HCEC 1CT (cell line): ENCODE results near the gene GNG5.
A peak's percentile ranks its signal among the peaks of the same experiment; 100 is the strongest.
"Not testable (repeated sequence)": the region's sequence is repeated elsewhere in the genome, so short reads cannot be mapped to it uniquely, and the experiment has no call there.

Experiments
- DNase-seq: peaks from one replicate; pipeline ENCODE4 v3.0.0-alpha.2; 2017

GNG5 gene

DNA sequence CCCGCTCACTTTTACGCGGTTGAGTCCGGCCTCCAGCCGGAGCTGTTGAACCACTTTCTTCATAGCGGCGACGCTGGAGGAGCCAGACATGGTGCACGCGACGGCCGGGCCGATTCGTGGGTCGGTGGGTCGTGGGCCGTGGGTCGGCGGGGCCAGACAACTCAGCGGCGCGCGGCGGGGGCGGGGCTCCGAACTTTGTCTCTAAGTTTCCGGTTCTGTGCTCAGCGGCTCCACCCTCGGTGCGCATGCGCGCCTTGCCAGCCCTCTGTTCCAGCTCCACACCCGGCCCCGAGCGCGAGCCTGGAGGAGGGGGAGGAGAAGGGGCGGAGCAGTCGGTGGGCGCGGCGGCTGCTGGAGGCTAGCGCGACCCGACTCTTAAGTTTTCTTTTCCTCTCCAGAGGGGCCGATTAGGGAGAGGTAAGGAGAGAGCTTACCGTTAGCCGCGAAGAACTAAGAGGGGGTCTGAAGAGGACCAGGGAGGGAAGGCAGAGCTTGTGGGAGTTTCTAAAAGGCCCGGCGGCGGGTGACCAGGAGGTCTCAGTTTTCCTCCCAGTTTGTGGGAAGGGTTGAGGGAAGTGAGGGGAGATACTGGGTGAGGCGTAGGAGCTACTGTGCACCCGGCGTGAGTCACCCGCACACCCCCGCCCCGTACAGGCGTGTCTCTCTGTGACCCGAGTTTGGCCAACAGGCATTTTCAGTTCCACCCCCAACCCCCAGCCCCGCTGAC, at the start of gene GNG5, which contains the start of gene SPATA1:
GNG5 (minus strand) TSS at position 580 of the 727 bp plus-strand sequence; CDS start at position 90, 490 bp downstream.
SPATA1 (plus strand) TSS at position 385 of the 727 bp plus-strand sequence. CDS start 9,974 bp downstream, outside the sequence.
- DNase-seq, result peak; percentile 95

DNA sequence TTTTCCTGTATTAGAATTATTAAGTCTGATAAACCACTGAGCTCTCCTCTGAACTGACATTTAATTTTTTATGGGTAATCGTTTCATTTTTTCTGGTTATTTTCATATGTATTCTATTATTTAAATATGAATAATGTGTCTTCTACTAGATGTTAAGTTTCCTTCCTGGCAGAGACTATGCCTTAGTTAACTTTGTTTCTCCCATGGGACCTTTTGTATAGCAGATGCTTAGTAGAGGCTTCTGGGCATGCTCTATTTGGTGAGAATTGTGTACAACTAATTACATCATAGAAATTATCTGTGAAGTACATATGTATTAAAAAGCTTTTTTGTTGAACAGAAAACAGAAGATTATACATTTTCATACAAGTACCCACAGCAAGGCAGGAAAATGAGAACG, 44.4 kb upstream of the GNG5 start:
- no peak for DNase-seq

DNA sequence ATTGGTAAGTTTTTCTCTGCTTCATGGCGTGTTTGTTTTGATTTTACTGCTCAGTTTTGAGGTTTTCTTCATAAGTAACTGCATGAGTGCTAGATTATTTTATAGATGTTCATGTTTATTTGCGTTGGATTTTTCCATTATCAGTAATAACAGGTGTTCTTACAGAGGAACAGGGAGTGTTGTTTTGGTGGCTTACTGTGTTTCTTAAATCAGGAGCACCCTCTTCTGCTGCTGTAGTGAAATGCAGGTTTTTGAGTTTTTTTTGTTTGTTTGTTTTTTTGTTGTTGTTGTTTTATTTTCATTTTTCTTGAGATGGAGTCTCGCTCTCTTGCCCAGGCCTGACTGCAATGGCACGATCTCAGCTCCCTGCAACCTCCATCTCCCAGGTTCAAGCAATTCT, 35.3 kb upstream of the GNG5 start:
- DNase-seq, result peak; percentile 12

DNA sequence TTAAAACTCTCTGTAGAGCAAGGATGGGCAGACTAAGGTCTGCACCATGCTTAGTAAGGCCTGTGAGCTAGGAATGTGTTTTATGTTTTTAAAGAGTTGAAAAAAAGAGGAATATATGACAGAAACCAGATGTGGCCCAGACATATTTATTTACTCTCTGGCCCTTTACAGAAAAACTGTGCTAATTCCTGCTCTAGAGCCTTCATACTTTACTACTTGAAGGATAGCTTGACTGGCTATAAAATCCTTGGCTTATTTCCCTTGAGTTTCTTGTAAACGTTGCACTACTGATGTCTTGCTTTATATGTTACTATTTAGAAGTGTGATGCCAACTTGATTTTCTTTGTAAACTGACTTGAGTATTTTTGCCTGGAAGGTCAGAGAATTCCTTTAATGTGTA, 34.4 kb upstream of the GNG5 start:
- no peak for DNase-seq

DNA sequence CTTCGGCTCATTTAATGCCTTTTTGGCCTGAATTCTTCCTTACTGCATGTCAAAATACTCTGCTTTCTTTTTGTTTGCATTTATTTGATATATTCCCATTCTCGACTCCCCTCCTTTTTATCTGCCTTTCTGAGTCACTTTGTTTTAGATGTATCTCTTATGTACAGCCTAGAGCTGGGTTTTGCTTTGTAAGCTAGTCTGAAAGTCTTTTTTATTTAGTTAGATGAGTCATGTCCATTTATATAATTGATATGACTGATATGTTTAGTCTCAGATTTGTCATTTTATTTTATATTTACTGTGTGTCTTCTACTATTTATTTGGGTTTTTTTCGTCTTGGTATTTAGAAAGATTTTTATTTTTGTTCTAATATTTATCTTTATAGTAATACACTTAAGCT, 33.6 kb upstream of the GNG5 start:
- DNase-seq, result no peak

DNA sequence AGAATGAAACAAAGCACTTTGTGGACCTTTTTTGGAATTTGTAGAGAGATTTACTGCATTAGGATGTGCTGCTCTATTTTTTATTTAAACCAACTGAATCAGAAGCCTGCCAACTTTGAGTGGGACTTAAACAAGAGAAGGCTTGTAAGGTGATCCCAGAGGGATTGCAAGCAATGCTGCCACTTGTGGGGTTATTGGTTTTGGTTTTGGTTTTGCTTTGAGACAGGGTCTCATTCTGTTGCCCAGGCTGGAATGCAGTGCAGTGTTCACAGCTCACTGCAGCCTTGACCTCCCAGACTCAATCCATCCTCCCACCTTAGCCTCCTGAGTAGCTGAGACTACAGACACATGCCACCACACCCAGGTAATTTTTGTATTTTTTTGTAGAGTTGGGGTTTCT, 32.2 kb upstream of the GNG5 start:
- no peak for DNase-seq

DNA sequence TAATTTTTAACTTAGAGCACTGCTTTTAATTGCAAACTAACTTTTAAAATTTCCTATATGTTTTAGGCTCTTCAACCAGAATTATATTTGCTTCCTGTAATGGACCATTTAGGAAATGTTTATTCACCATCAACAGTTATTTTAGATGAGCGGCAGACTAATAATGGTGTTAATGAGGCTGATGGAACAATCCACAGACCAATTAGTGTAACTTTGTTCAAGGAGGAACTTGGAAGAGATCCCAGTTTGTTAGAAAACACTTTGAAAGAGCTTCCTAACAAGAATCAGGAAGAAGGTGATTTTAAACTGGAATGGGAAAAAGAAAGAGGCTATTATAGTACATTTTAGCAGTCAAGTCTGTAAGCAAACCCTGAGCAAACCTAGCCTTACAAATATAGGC, 19.4 kb upstream of the GNG5 start:
- no peak for DNase-seq

DNA sequence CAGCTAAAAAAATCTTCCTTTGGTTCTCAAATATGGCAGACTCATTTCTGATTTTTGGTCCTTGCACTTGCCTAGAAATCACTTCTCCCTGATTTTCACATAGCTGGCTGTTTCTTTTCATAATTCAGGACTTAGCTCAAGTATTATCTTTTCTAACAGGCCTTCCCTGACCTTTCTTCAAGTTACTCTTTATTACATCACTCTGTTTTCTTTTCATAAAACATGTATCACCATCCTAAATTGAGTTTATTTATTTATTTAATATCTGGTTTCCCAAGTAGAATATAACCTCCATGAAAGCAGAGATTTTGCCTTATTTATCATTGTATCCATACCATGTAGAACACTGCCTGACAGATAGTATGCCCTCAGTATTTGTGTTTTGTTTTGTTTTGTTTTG, 18.2 kb upstream of the GNG5 start:
- DNase-seq, result no peak

DNA sequence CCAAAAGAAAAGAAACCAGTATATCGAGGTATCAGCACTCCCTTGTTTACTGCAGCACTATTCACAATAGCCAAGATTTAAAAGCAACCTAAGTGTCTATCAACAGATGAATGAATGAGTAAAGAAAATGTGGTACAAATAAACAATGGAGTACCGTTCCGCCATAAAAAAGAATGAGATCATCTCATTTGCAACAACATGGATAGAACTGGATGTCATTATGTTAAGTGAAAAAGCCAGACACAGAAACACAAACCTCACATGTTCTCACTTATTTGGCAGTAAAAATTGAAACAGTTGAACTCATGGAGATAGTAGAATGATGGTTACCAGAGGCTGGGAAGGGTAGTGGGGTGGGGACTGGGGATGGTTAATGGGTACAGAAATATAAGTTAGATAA, 4.3 kb upstream of the GNG5 start:
- no peak for DNase-seq

DNA sequence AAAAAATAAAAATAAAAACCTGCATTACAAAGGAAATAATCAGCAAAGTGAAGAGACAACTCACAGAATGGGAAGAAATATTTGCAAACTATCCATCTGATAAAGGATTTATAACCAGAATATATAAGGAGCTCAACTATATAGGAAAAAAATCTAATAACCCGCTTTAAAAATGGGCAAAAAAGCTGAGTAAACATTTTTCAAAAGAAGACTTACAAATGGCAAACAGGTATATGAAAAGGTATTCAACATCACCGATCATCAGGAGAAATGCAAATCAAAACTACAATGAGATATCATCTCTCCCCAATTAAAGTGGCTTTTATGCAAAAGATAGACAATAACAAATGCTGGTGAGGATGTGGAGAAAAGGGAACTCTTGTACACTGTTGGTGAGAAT, 3.8 kb upstream of the GNG5 start:
- no peak for DNase-seq

DNA sequence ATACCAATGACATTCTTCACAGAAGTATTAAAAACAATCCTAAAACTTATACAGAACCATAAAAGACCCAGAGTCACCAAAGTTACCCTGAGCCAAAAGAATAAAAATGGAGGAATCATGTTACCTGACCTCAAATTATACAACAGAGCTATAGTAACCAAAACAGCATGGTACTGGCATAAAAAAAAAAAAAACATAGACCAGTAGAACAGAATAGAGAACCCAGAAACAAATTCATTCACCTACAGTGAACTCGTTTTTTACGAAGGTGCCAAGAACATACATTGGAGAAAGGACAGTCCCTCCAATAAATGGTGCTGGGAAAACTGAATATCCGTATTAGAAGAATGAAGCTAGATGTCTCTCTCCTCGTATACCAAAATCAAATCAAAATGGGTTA, 2.6 kb upstream of the GNG5 start:
- no peak for DNase-seq

DNA sequence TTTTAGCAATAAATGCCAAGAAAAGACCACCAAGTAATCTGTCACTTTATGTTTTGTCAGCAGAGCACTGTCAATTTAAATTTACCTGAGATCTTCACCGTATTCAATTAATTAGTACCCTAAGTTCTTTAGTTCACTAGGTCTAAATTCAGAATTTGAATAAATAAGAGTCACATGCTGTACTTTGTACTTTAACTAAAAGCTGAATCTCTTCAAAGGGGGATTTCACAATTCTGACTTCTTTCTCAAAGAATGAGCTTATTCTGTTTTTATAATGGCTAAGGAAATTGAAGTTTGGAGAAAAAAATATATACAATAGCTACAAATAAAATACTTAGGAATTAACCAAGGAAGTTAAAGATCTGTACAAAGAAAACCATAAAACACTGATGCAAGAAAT, 2.1 kb upstream of the GNG5 start:
- no peak for DNase-seq

DNA sequence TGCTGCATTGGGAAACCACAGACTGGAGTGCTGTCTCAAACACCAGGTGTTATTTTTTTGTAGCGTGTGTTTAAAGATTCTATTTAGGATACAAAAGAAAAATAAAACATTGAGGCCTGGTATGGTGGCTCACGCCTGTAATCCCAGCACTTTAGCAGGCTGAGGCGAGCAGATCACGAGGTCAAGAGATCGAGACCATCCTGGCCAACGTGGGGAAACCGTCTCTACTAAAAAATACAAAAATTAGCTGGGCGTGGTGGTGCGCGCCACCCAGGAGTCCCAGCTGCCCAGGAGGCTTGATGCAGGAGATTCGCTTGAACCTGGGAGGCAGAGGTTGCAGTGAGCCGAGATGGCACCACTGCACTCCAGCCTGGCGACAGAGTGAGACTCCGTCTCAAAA, 1.5 kb upstream of the GNG5 start:
- not testable (repeated sequence) for DNase-seq

DNA sequence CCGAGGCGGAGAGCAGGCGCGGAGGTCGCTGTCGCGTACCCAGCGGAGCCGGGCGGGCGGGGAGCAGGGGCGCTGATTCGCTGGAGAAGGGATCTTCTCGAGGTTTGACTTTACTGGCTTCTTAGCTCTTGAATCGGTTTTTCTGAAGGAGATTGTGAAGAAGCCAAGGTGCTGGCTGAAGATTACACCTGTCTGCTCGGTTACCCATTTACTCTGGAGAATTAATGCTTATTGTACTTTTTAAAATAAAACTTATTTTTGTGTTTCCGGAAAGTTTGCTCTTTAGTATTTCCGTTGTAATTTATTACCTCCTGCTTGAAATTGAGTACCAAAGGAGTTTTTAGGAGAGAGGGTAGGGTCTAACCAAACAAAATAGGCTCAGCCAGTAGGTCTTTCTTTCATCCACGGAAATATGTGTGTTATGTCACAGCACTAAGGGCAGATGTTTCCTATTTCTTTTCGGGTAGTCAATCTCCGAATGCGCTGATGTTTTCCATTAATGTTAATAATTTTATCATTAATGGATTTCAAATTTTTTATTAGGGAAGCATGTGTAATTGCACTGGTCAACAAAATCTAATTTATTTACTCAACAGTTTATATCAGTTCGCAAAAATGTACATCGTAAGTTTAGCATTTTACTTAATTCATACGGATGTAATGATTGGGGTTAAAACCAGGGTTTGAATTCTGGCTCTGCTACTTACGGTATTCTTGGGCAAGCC, 510 bp upstream of the GNG5 start:
- DNase-seq, result no peak

DNA sequence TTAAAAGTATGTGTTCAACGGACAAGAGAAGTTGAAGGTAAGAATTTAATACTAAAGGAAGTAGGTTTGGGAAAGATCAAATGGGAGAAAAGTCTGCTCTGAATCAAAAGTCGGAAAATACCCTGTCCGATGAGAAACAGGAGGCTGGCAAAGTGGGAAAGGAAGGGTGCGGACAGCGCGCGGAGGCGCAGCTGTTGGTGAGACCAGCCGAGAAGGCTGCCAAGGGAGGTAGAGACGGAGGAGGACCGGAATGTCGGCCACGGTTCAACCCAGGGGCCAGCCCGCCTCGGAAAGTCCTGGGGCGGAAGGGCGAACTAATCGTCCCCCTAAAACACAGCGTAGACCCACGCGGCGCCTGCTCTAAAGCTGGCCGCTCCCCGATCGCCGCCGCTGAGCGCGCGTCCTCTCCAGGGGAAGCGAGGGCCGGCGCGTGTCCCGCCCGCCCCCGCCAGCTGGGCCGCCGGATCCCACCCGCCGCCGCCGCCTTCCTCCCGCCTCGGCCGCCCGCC, 834 bp downstream of the GNG5 start:
- peak; percentile 66 for DNase-seq

DNA sequence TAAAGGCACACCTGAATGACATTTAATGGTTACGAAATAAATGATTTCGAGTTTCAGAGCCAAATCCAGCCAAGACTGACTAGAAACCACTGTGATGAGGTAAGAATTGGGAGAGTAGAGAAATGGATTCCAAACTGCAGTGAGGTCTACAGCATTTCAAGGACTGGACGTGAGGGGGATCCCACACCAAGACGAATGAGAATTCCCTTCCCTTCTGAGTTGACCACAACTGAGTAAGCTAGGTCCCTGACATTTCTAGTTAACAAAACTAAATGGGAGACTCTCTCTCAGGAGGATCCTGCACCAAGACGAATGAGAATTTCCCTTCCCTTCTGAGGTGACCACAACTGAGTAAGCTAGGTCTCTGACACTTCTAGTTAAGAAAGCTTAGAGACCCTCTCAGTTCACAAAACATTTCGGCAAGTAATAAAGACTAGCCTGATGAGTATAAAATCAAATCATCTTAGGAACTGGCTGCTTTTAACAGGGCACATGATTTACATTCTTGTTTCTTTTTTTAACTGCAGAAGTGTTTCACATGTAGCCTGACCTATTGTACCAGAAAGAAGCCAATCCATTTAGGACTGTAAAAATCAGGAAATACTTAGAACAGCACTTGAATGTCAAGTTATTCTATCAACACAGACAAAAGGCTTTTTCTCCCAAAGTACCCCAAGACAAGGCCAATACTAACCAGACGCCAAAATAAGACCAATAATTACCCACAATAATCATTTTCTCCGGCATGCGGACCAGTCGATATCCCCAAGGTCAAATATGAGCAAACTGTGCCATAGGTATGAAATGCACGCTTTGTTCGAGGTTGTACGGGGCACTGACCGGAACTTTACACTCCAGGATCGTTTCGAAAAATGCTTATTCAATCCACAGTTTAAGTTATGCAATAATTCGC, 1.5 kb downstream of the GNG5 start:
- peak; percentile 71 for DNase-seq

DNA sequence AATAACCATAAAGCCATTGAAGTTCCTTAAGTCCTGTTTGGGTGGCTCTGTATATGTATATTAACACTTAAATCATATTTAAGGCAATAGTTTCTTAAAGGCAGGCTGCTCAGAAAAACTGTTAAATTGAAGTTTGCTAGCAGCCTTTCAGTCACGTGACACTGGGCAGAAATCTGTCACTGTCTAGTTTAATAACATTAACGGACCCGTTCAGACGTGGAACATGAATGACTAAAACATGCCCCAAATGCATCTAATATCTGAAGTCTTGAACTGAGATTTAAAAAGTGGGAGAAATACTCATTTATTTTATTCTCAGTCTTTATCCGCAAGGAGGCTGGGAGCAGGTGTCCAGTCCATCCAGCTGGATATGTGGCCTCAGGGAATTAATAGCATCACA, 3.5 kb downstream of the GNG5 start:
- no peak for DNase-seq

DNA sequence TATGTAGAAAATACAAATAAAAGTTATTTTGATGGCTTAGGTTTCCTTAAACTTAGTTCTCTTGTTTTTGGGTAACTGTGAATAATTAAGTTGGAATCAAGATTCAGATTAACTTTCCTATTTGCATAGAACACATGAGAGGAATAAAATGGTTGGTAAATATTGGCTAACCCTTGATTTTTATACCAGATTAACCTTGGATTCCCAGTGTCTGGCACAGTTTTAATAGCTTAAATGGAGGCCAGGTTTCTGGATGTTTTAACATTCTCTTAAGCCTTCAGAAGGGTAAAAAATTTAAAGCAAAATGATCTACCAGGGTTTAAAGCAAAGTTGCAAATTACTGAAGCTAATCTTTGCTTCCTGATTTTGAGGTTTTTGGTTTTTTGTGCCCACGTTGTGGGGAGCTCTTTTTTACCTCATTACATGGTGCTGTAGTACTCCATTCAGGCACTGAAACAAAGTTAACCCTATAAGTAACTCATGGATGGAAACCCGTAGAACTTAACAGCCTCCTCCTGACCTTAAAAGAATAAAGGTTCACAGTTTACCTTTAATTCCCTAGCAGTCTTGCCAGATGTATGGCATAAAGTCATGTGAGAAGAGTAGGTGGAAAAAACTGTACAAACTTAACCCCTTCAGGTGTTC, 8.6 kb downstream of the GNG5 start:
- DNase-seq, result no peak

DNA sequence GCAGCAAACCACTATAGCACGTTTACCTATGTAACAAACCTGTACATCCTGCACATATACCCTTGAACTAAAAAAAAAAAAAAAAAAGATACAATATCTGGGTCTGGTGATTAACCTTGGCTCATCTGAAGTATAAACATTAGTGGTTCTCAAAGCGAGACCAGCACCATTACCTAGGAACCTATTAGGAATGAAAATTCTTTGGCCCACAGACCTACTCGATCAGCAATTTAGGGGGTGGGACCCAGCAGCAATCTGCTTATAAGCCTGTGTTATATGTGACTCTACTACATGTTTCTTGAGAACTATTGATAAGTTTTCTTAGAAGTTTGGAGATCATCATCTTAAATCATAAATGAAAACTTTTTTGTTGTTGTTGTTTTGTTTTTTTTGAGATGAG, 9.9 kb downstream of the GNG5 start:
- DNase-seq, result no peak

DNA sequence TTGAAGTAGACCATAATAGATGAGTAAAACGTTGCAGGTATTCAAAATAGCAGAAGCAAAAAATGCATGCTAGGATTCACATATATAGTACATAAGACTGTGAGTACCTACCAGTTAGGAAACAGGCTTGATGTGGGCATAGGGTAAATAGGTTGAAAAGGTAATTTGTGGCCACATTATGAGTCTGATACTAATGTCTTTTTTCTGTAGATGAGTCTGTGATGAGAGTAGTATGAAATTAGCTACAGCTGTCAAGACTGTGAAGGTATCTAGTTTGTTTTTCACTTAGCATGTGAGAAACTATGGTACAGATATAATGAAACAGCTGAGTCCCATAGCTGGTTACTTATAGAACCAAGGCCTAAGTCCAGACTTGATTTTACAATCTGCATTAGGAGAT, 12.6 kb downstream of the GNG5 start:
- DNase-seq, result no peak

DNA sequence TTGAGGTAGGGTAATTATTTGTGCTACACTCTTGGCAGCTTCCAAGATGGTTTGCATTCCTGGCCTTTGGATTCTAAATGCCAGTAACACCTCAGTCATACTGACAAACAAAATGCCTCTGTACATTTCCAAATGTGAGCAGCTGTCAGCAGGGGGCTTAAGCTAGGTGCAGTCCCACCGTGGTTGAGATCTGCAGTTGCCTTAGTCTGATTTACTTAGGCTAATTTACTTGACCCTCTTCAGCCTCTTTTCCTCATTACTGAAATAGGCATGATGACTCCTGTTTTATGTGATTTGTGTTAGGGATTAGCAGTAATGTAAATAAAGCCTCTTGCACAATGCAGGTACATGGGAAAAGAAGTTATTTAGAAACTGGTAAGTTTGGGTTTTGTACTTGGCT, 13.7 kb downstream of the GNG5 start:
- no peak for DNase-seq

DNA sequence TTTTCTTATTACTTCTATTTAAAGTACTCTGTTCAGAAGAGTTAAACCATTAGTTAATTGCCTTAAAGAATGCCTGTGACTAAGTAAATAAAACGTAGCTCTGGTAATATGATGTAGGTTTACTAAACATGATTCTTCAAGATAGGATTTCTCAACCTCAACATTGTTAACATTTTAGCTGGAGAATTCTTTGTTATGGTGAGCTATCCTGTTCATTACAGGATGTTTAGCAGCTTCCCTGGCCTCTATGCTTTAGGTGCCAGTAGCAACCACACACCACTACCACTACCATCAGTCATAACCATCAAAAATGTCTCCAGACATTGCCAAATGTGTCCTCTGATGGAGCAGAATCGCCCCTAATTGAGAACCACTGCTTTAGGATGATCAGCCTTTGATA, 16.6 kb downstream of the GNG5 start:
- DNase-seq, result no peak

DNA sequence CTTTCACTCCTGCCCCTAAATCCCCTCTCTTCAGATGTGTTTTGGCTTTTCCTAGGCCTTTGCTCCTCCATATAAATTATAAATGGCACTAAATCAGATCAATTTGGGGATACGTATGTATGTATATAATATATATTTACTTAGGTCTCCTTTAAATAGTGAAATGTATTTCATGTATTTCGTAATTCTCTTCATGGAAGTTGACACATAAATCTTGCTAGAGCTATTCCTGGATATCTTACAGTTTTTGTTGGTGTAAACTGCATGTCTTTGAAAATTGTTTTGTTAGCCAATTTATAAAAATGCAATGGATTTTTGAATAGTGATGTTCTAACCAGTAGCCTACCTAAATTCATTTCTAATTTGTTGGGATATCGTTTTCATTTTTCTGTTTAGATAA, 18.3 kb downstream of the GNG5 start:
- DNase-seq, result no peak
